Activated T-cell treated with anti-CD3 and anti-CD28 coated beads, Interleukin-2, amount 50 U/mL, for 4 hours (primary cell): Measurements from ENCODE around the gene C1orf53. TPM values are rescaled to one million over a fixed set of nuclear protein-coding genes. Genes with fewer than 3 reads are reported as not detected.
"Not testable (repeated sequence)": the region's sequence is repeated elsewhere in the genome, so short reads cannot be mapped to it uniquely, and the experiment has no call there.

Experiments used
- ATAC-seq, 2 donors: fragments of 200-7000 bp; cut with Tn5 transposase; one replicate each; pipeline ENCODE4 v1.10.0; 2021
- DNase-seq: peaks from one replicate; pipeline ENCODE4 v3.0.0-alpha.2; 2020
- H3K27me3 Mint-ChIP-seq: one replicate; pipeline ENCODE4 v1.8.0; 2021; ENCODE audit warnings: low read depth, mixed read lengths
- H3K36me3 Mint-ChIP-seq: one replicate; pipeline ENCODE4 v1.8.0; 2022; ENCODE audit warnings: mixed read lengths; ENCODE audit not compliant: insufficient read depth
- H3K4me1 Mint-ChIP-seq: one replicate; pipeline ENCODE4 v1.8.0; 2021; ENCODE audit warnings: low read depth, mixed read lengths
- H3K4me3 Mint-ChIP-seq: one replicate; pipeline ENCODE4 v1.8.0; 2021; ENCODE audit warnings: mild to moderate bottlenecking, moderate library complexity, mixed read lengths
- H3K9me3 Mint-ChIP-seq: one replicate; pipeline ENCODE4 v1.8.0; 2021; ENCODE audit warnings: mixed read lengths
- total RNA-seq, 3 donors: library from RNA; stranded (reverse); gene quantifications; one replicate each; pipeline ENCODE4 v1.2.1, GENCODE V29; 2021

C1orf53 gene
- total RNA-seq, 3 donors from 2014 or later, result 0.68 to 2.5 (median 2.4) TPM

GRCh38 chr1:197921235-197922069 is 19.0 kb downstream of the C1orf53 start:
- Mint-ChIP-seq H3K4me3 (no peak overlapping the region), H3K36me3 (no peaks in the 10 kb centered on the region), H3K9me3 (no peaks in the 10 kb centered on the region), H3K27me3 (peaks cover 79% of the 10 kb centered on the region), H3K4me1 (peaks cover 45% of the 10 kb centered on the region)
- ATAC-seq, result no peak
- DNase-seq, result no peak

GRCh38 chr1:197922070-197922390 is 19.6 kb downstream of the C1orf53 start:
- H3K36me3 Mint-ChIP-seq, result no peaks in the 10 kb centered on the region
- H3K9me3 Mint-ChIP-seq, result no peaks in the 10 kb centered on the region
- peaks cover 39% of the 10 kb centered on the region for H3K4me1 Mint-ChIP-seq
- DNase-seq (no peak), ATAC-seq (no peak)
- no peak overlapping the region for H3K4me3 Mint-ChIP-seq
- H3K27me3 Mint-ChIP-seq, result peaks cover 78% of the 10 kb centered on the region

- Mint-ChIP-seq H3K4me3 (no peak overlapping the region), H3K9me3 (no peaks in the 10 kb centered on the region), H3K36me3 (no peaks in the 10 kb centered on the region), H3K4me1 (peaks cover 29% of the 10 kb centered on the region), H3K27me3 (peaks cover 78% of the 10 kb centered on the region)
- ATAC-seq (no peak), DNase-seq (no peak)
These were observed 20.6 kb downstream of the C1orf53 start for GRCh38 chr1:197923038-197923437.

- H3K4me1 Mint-ChIP-seq, result peaks cover 20% of the 10 kb centered on the region
- H3K27me3 Mint-ChIP-seq, result peaks cover 76% of the 10 kb centered on the region
- ATAC-seq, result peak; percentile 54 to 61
- DNase-seq, result no peak
- no peak overlapping the region for H3K4me3 Mint-ChIP-seq
- no peaks in the 10 kb centered on the region for H3K36me3 Mint-ChIP-seq
- no peaks in the 10 kb centered on the region for H3K9me3 Mint-ChIP-seq
These were observed 22.2 kb downstream of the C1orf53 start for GRCh38 chr1:197924516-197925123.

GRCh38 chr1:197927908-197928665 is 25.7 kb downstream of the C1orf53 start:
- no peak overlapping the region for H3K4me3 Mint-ChIP-seq
- H3K27me3 Mint-ChIP-seq, result peaks cover 68% of the 10 kb centered on the region
- no peaks in the 10 kb centered on the region for H3K36me3 Mint-ChIP-seq

GRCh38 chr1:197928849-197929336 is 26.5 kb downstream of the C1orf53 start:
- Mint-ChIP-seq H3K27me3 (peaks cover 71% of the 10 kb centered on the region), H3K4me1 (peaks cover 5% of the 10 kb centered on the region)
- DNase-seq, result no peak

More at GRCh38 chr1:197927908-197928665, 25.7 kb downstream of the C1orf53 start:
- DNase-seq (no peak), ATAC-seq (peak in 1 of 2 donors; percentile 54)
- Mint-ChIP-seq H3K4me1 (peaks cover 5% of the 10 kb centered on the region), H3K9me3 (no peaks in the 10 kb centered on the region)

GRCh38 chr1:197933016-197933415 is 30.6 kb downstream of the C1orf53 start:
- DNase-seq (no peak), ATAC-seq (no peak)
- peaks cover 53% of the 10 kb centered on the region for H3K27me3 Mint-ChIP-seq
- no peaks in the 10 kb centered on the region for H3K36me3 Mint-ChIP-seq
- H3K9me3 Mint-ChIP-seq, result no peaks in the 10 kb centered on the region
- peaks cover 5% of the 10 kb centered on the region for H3K4me1 Mint-ChIP-seq
- H3K4me3 Mint-ChIP-seq, result no peak overlapping the region

More at GRCh38 chr1:197928849-197929336, 26.5 kb downstream of the C1orf53 start:
- Mint-ChIP-seq H3K36me3 (no peaks in the 10 kb centered on the region), H3K9me3 (no peaks in the 10 kb centered on the region), H3K4me3 (peak overlapping the region; percentile 53)
- ATAC-seq, result no peak

- H3K27me3 Mint-ChIP-seq, result peaks cover 51% of the 10 kb centered on the region
- ATAC-seq (no peak), DNase-seq (no peak)
- no peaks in the 10 kb centered on the region for H3K9me3 Mint-ChIP-seq
- no peaks in the 10 kb centered on the region for H3K36me3 Mint-ChIP-seq
- peaks cover 3% of the 10 kb centered on the region for H3K4me1 Mint-ChIP-seq
- no peak overlapping the region for H3K4me3 Mint-ChIP-seq
These were observed 31.2 kb downstream of the C1orf53 start for GRCh38 chr1:197933647-197934046.

GRCh38 chr1:197937381-197937780 is 35.0 kb downstream of the C1orf53 start:
- no peaks in the 10 kb centered on the region for H3K4me1 Mint-ChIP-seq
- H3K27me3 Mint-ChIP-seq, result peaks cover 25% of the 10 kb centered on the region
- no peak for DNase-seq
- H3K4me3 Mint-ChIP-seq, result no peak overlapping the region
- no peak for ATAC-seq
- no peaks in the 10 kb centered on the region for H3K9me3 Mint-ChIP-seq
- no peaks in the 10 kb centered on the region for H3K36me3 Mint-ChIP-seq

- DNase-seq (no peak), ATAC-seq (no peak)
- H3K36me3 Mint-ChIP-seq, result no peaks in the 10 kb centered on the region
- no peak overlapping the region for H3K4me3 Mint-ChIP-seq
- no peaks in the 10 kb centered on the region for H3K4me1 Mint-ChIP-seq
- H3K9me3 Mint-ChIP-seq, result no peaks in the 10 kb centered on the region
- peaks cover 24% of the 10 kb centered on the region for H3K27me3 Mint-ChIP-seq
These were observed 35.5 kb downstream of the C1orf53 start for GRCh38 chr1:197937892-197938291.

- H3K27me3 Mint-ChIP-seq, result peaks cover 16% of the 10 kb centered on the region
These were observed 36.9 kb downstream of the C1orf53 start for GRCh38 chr1:197939159-197939980.

GRCh38 chr1:197942042-197942441 is 39.6 kb downstream of the C1orf53 start:
- ATAC-seq (peak in 1 of 2 donors; percentile 72), DNase-seq (no peak)
- Mint-ChIP-seq H3K36me3 (no peaks in the 10 kb centered on the region), H3K9me3 (no peaks in the 10 kb centered on the region), H3K4me1 (no peaks in the 10 kb centered on the region), H3K4me3 (no peak overlapping the region), H3K27me3 (peaks cover 17% of the 10 kb centered on the region)

More at GRCh38 chr1:197939159-197939980, 36.9 kb downstream of the C1orf53 start:
- not testable (repeated sequence) for H3K4me1 Mint-ChIP-seq, H3K4me3 Mint-ChIP-seq, DNase-seq, ATAC-seq, H3K9me3 Mint-ChIP-seq, H3K36me3 Mint-ChIP-seq

- Mint-ChIP-seq H3K4me3 (no peak overlapping the region), H3K9me3 (no peaks in the 10 kb centered on the region), H3K27me3 (peaks cover 7% of the 10 kb centered on the region), H3K36me3 (no peaks in the 10 kb centered on the region), H3K4me1 (peaks cover 16% of the 10 kb centered on the region)
- no peak for ATAC-seq
- no peak for DNase-seq
These were observed 42.1 kb downstream of the C1orf53 start for GRCh38 chr1:197944485-197944884.
